Neural progenitor cell (in vitro differentiated cells): ENCODE measurements around the gene OR7A5.

Experiments used
- CTCF ChIP-seq: fragments of 200-600 bp; sonication (generic); IDR thresholded peaks from 2 replicates; pipeline ENCODE4 v1.5.1; 2017; ENCODE audit warnings: antibody characterized with exemption, mild to moderate bottlenecking
- EZH2 ChIP-seq: fragments of 200-600 bp; sonication (generic); IDR thresholded peaks from 2 replicates; pipeline ENCODE4 v1.6.1; 2017; ENCODE audit warnings: antibody characterized with exemption, mild to moderate bottlenecking, moderate library complexity

- TF ChIP-seq CTCF (no peak), EZH2 (no peak)
Observed at GRCh38 chr19:14798760-14799159, 36.2 kb downstream of the OR7A5 start.
